GM23338 (cell line): ENCODE measurements around the gene MYRFL. TPM values are rescaled to one million over a fixed set of nuclear protein-coding genes. Genes with fewer than 3 reads are reported as not detected.

Source experiments
- ATAC-seq: fragments of 200-7000 bp; cut with Tn5 transposase; 3 replicates; pipeline ENCODE4 v1.9.1; 2020
- DNase-seq: peaks from one replicate; pipeline ENCODE4 v3.0.0-alpha.2; 2015; ENCODE audit warnings: low spot score
- H2AFZ ChIP-seq: fragments of 200-600 bp; sonication (generic); 2 replicates; pipeline ENCODE4 v1.8.0; 2016; ENCODE audit warnings: antibody characterized with exemption, mild to moderate bottlenecking, moderate library complexity
- H3F3A ChIP-seq: fragments of 200-600 bp; sonication (generic); replicated peaks from 2 replicates; pipeline ENCODE4 v1.8.0; 2017; ENCODE audit warnings: antibody characterized with exemption, mixed run types, low read depth
- H3K27ac ChIP-seq: fragments of 200-600 bp; sonication (generic); 2 replicates; pipeline ENCODE4 v1.6.1; 2016; ENCODE audit warnings: low read depth
- H3K27me3 ChIP-seq: fragments of 200-600 bp; sonication (generic); 2 replicates; pipeline ENCODE4 v1.8.0; 2016; ENCODE audit warnings: mild to moderate bottlenecking, mixed run types, moderate library complexity; ENCODE audit not compliant: insufficient read depth
- H3K36me3 ChIP-seq: fragments of 200-600 bp; sonication (generic); 2 replicates; pipeline ENCODE4 v1.8.0; 2016; ENCODE audit warnings: mild to moderate bottlenecking; ENCODE audit not compliant: insufficient read depth
- H3K4me1 ChIP-seq: fragments of 200-600 bp; sonication (generic); 2 replicates; pipeline ENCODE4 v1.8.0; 2016; ENCODE audit warnings: mild to moderate bottlenecking, moderate library complexity; ENCODE audit not compliant: insufficient read depth
- H3K4me2 ChIP-seq: fragments of 200-600 bp; sonication (generic); 2 replicates; pipeline ENCODE4 v1.7.1; 2017; ENCODE audit warnings: mixed run types
- H3K4me3 ChIP-seq: fragments of 200-600 bp; sonication (generic); 2 replicates; pipeline ENCODE4 v1.6.1; 2016; ENCODE audit warnings: mixed run types
- H3K79me2 ChIP-seq: fragments of 200-600 bp; sonication (generic); replicated peaks from 2 replicates; pipeline ENCODE4 v1.8.0; 2017; ENCODE audit warnings: mild to moderate bottlenecking; ENCODE audit not compliant: insufficient read depth
- H3K9me2 ChIP-seq: fragments of 200-600 bp; sonication (generic); 2 replicates; pipeline ENCODE4 v1.8.0; 2017; ENCODE audit not compliant: insufficient read depth
- H4K20me1 ChIP-seq: fragments of 200-600 bp; sonication (generic); replicated peaks from 2 replicates; pipeline ENCODE4 v1.8.0; 2017; ENCODE audit warnings: mild to moderate bottlenecking; ENCODE audit not compliant: insufficient read depth
- H3K27ac Mint-ChIP-seq: 2 replicates; pipeline ENCODE4 v1.8.0; 2020; ENCODE audit warnings: inconsistent platforms, mild to moderate bottlenecking, moderate library complexity, mixed read lengths
- H3K27me3 Mint-ChIP-seq: 3 replicates; pipeline ENCODE4 v1.8.0; 2022; ENCODE audit warnings: low read depth, mild to moderate bottlenecking, moderate library complexity, mixed read lengths, inconsistent platforms; ENCODE audit not compliant: insufficient read depth, poor library complexity
- H3K36me3 Mint-ChIP-seq: 3 replicates; pipeline ENCODE4 v1.8.0; 2021; ENCODE audit warnings: low read depth, mild to moderate bottlenecking, inconsistent platforms, moderate library complexity, mixed read lengths
- H3K4me1 Mint-ChIP-seq: 3 replicates; pipeline ENCODE4 v1.8.0; 2020; ENCODE audit warnings: mild to moderate bottlenecking, inconsistent platforms, mixed read lengths
- H3K4me3 Mint-ChIP-seq: 3 replicates; pipeline ENCODE4 v1.8.0; 2021; ENCODE audit warnings: moderate library complexity, mild to moderate bottlenecking, inconsistent platforms, mixed read lengths
- H3K9me3 Mint-ChIP-seq: 3 replicates; pipeline ENCODE4 v1.8.0; 2020; ENCODE audit warnings: moderate library complexity, mild to moderate bottlenecking, inconsistent platforms, mixed read lengths
- CREB1 ChIP-seq: fragments of 250-450 bp; sonication (Bioruptor Pico); IDR thresholded peaks from 2 replicates; pipeline ENCODE4 v1.5.0; 2020; ENCODE audit warnings: low read depth, mild to moderate bottlenecking, moderate library complexity
- CTCF ChIP-seq, 2 experiments: fragments of 200-600 bp in 1 of 2; sonication (generic) in 1 of 2; conservative IDR thresholded peaks; 2 replicates each; pipeline versions ENCODE4 v1.5.1 to v1.6.1; 2016 to 2017; ENCODE audit warnings: antibody characterized with exemption in 2 of 2, low read depth in 2 of 2, mild to moderate bottlenecking in 2 of 2, moderate library complexity in 1 of 2
- ETS1 ChIP-seq: IDR thresholded peaks from 2 replicates; pipeline ENCODE4 v1.6.1; 2016; ENCODE audit warnings: antibody characterized with exemption
- EZH2 ChIP-seq: fragments of 200-600 bp; sonication (generic); IDR thresholded peaks from one replicate; pipeline ENCODE4 v1.8.0; 2017; ENCODE audit warnings: antibody characterized with exemption, mild to moderate bottlenecking, low read depth; ENCODE audit not compliant: unreplicated experiment
- EZH2phosphoT487 ChIP-seq: fragments of 200-600 bp; sonication (generic); IDR thresholded peaks from one replicate; pipeline ENCODE4 v1.8.1; 2018; ENCODE audit warnings: antibody characterized with exemption; ENCODE audit not compliant: unreplicated experiment
- JUNB ChIP-seq: IDR thresholded peaks from one replicate; pipeline ENCODE4 v1.6.1; 2016; ENCODE audit warnings: antibody characterized with exemption; ENCODE audit not compliant: unreplicated experiment
- NANOG ChIP-seq: IDR thresholded peaks from 2 replicates; pipeline ENCODE4 v1.6.1; 2016; ENCODE audit warnings: antibody characterized with exemption, borderline replicate concordance
- POLR2AphosphoS5 ChIP-seq: IDR thresholded peaks from 2 replicates; pipeline ENCODE4 v1.6.1; 2016; ENCODE audit warnings: antibody characterized with exemption, low read depth
- REST ChIP-seq: IDR thresholded peaks from one replicate; pipeline ENCODE4 v1.6.1; 2018; ENCODE audit warnings: antibody characterized with exemption; ENCODE audit not compliant: unreplicated experiment
- STAT1 ChIP-seq: IDR thresholded peaks from one replicate; pipeline ENCODE4 v1.6.1; 2016; ENCODE audit warnings: antibody characterized with exemption; ENCODE audit not compliant: unreplicated experiment
- ZNF114 ChIP-seq: fragments of 250-450 bp; sonication (Bioruptor Pico); IDR thresholded peaks from 2 replicates; pipeline ENCODE4 v1.5.0; 2020; ENCODE audit warnings: mild to moderate bottlenecking, moderate library complexity
- ZNF331 ChIP-seq: fragments of 250-450 bp; sonication (Bioruptor Pico); IDR thresholded peaks from 2 replicates; pipeline ENCODE4 v1.5.0; 2020; ENCODE audit warnings: low read depth, mild to moderate bottlenecking, moderate library complexity
- polyA plus RNA-seq: library from polyadenylated mRNA; unstranded; fragments of >200 nt; fragmentation: Nextera tagmentation; extraction: Ambion mirVana; gene quantifications from 2 replicates; pipeline ENCODE4 v1.2.1, GENCODE V29; 2016
- total RNA-seq: library from RNA; depleted of rRNA; stranded (reverse); fragments of >200 nt; shearing (Covaris generic); gene quantifications from 2 replicates; pipeline ENCODE4 v1.2.3, GENCODE V29; 2014

Gene MYRFL
- total and polyA plus RNA-seq, 2 experiments from 2014 or later = 2.3 to 2.8 TPM

GRCh38 chr12:69947123-69947522, 122.1 kb downstream of the MYRFL start:
- H3K27me3 ChIP-seq = no peaks in the 10 kb centered on the region
- no peak overlapping the region for H3K27ac ChIP-seq
- H3K79me2 ChIP-seq = no peaks in the 10 kb centered on the region
- no peaks in the 10 kb centered on the region for H3K36me3 ChIP-seq
- no peak overlapping the region for H3K27ac Mint-ChIP-seq
- no peak overlapping the region for H2AFZ ChIP-seq
- H3K4me3 Mint-ChIP-seq = no peak overlapping the region
- no peak for TF ChIP-seq CTCF (conservative IDR thresholded peaks at IDR 0.05; ENCODE audit: low read depth in 2 of 2)
- no peak for TF ChIP-seq EZH2
- no peak for TF ChIP-seq STAT1
- TF ChIP-seq POLR2AphosphoS5 = no peak
- TF ChIP-seq ZNF114 (CRISPR knock-in tag) = no peak
- TF ChIP-seq ZNF331 = no peak
- H3K4me2 ChIP-seq = no peak overlapping the region
- no peaks in the 10 kb centered on the region for H4K20me1 ChIP-seq
- H3K27me3 Mint-ChIP-seq = peaks cover 2% of the 10 kb centered on the region
- peaks cover 29% of the 10 kb centered on the region for H3K4me1 Mint-ChIP-seq
- ATAC-seq = no peak
- H3K36me3 Mint-ChIP-seq = peaks cover 12% of the 10 kb centered on the region; the same call in 2 of the 3 replicates
- H3K4me3 ChIP-seq = no peak overlapping the region
- peaks cover 6% of the 10 kb centered on the region; the same call in 2 of the 3 replicates for H3K9me3 Mint-ChIP-seq
- H3K4me1 ChIP-seq = peaks cover 24% of the 10 kb centered on the region
- no peak for DNase-seq
- H3K9me2 ChIP-seq = 0 out of 2 replicates have a peak, but pooled peaks cover 10% of the 10 kb centered on the region
- H3F3A ChIP-seq = no peaks in the 10 kb centered on the region

GRCh38 chr12:69947897-69948296, 122.9 kb downstream of the MYRFL start:
- Mint-ChIP-seq H3K4me1 (peaks cover 37% of the 10 kb centered on the region), H3K27ac (no peak overlapping the region), H3K9me3 (peaks cover 4% of the 10 kb centered on the region; the same call in 2 of the 3 replicates), H3K36me3 (peaks cover 12% of the 10 kb centered on the region; the same call in 2 of the 3 replicates), H3K27me3 (peaks cover 2% of the 10 kb centered on the region), H3K4me3 (no peak overlapping the region)
- Histone ChIP-seq H3K4me1 (peaks cover 31% of the 10 kb centered on the region), H3F3A (no peaks in the 10 kb centered on the region), H3K4me3 (no peak overlapping the region), H3K9me2 (0 out of 2 replicates have a peak, but pooled peaks cover 10% of the 10 kb centered on the region), H4K20me1 (no peaks in the 10 kb centered on the region), H3K79me2 (no peaks in the 10 kb centered on the region), H3K4me2 (no peak overlapping the region), H3K27ac (no peak overlapping the region), H2AFZ (no peak overlapping the region), H3K36me3 (no peaks in the 10 kb centered on the region), H3K27me3 (no peaks in the 10 kb centered on the region)
- DNase-seq = no peak
- no peak for ATAC-seq
- TF ChIP-seq ZNF114 (CRISPR knock-in tag) = no peak
- no peak for TF ChIP-seq CREB1
- no peak for TF ChIP-seq JUNB
- no peak for TF ChIP-seq POLR2AphosphoS5
- TF ChIP-seq REST = no peak
- no peak for TF ChIP-seq EZH2phosphoT487
- no peak for TF ChIP-seq STAT1
- no peak for TF ChIP-seq CTCF (conservative IDR thresholded peaks at IDR 0.05; ENCODE audit: low read depth in 2 of 2)
- no peak for TF ChIP-seq ETS1
- TF ChIP-seq NANOG = no peak
